ENCODE measurements around the gene AIFM3. TPM values are rescaled to one million over a fixed set of nuclear protein-coding genes. Genes with fewer than 3 reads are reported as not detected.

Gene AIFM3
- polyA plus RNA-seq, 4 donors = 5.1 to 9.4 (median 6.1) TPM

- DNase-seq = no peak
- no peaks in the 10 kb centered on the region for H3K9me3 ChIP-seq (ENCODE audit: control insufficient read depth in 2 of 2, insufficient read depth in 1 of 2, low read depth in 1 of 2, low read length in 1 of 2)
- no peak for FAIRE-seq
- 88 to 100% (median 93%) methylated on average over 1 of the region's 1 CpG for WGBS, 3 donors
- no peaks in the 10 kb centered on the region for H3K27me3 ChIP-seq (ENCODE audit: control insufficient read depth in 3 of 3, insufficient read depth in 3 of 3, low read length in 3 of 3)
- peaks cover 2 to 67% (median 9%) of the 10 kb centered on the region in 3 donors for H3K36me3 ChIP-seq (ENCODE audit: control insufficient read depth in 3 of 3, insufficient read depth in 2 of 3, low read depth in 1 of 3, low read length in 3 of 3)
- no peak overlapping the region for H3K27ac ChIP-seq (ENCODE audit: low read depth in 1 of 3, low read length in 2 of 3)
- no peak overlapping the region for H3K4me3 ChIP-seq (ENCODE audit: low read depth in 1 of 3, low read length in 3 of 3)
- H3K4me1 ChIP-seq (ENCODE audit: control insufficient read depth in 3 of 3, insufficient read depth in 2 of 3, low read depth in 1 of 3, low read length in 2 of 3) = peaks cover 0 to 9% (median 0%) of the 10 kb centered on the region in 3 donors
These were observed 19.3 kb downstream of the AIFM3 start for GRCh38 chr22:20986365-20986764.

- H3K36me3 ChIP-seq (ENCODE audit: control insufficient read depth in 3 of 3, insufficient read depth in 2 of 3, low read depth in 1 of 3, low read length in 3 of 3) = peaks cover 2 to 77% (median 11%) of the 10 kb centered on the region in 3 donors
- DNase-seq = no peak
- no peak for FAIRE-seq
- 93 to 96% (median 94%) methylated on average over 14 of the region's 14 CpGs for WGBS, 3 donors
- H3K4me3 ChIP-seq (ENCODE audit: low read depth in 1 of 3, low read length in 3 of 3) = no peak overlapping the region
- peaks cover 0 to 6% (median 0%) of the 10 kb centered on the region in 3 donors for H3K4me1 ChIP-seq (ENCODE audit: control insufficient read depth in 3 of 3, insufficient read depth in 2 of 3, low read depth in 1 of 3, low read length in 2 of 3)
- no peak overlapping the region for H3K27ac ChIP-seq (ENCODE audit: low read depth in 1 of 3, low read length in 2 of 3)
- H3K9me3 ChIP-seq (ENCODE audit: control insufficient read depth in 2 of 2, insufficient read depth in 1 of 2, low read depth in 1 of 2, low read length in 1 of 2) = no peaks in the 10 kb centered on the region
- H3K27me3 ChIP-seq (ENCODE audit: control insufficient read depth in 3 of 3, insufficient read depth in 3 of 3, low read length in 3 of 3) = no peaks in the 10 kb centered on the region
These were observed 20.3 kb downstream of the AIFM3 start for GRCh38 chr22:20987375-20987774.

- no peaks in the 10 kb centered on the region for H3K9me3 ChIP-seq (ENCODE audit: control insufficient read depth in 2 of 2, insufficient read depth in 1 of 2, low read depth in 1 of 2, low read length in 1 of 2)
- no peaks in the 10 kb centered on the region for H3K4me1 ChIP-seq (ENCODE audit: control insufficient read depth in 3 of 3, insufficient read depth in 2 of 3, low read depth in 1 of 3, low read length in 2 of 3)
- H3K36me3 ChIP-seq (ENCODE audit: control insufficient read depth in 3 of 3, insufficient read depth in 2 of 3, low read depth in 1 of 3, low read length in 3 of 3) = peaks cover 4 to 83% (median 12%) of the 10 kb centered on the region in 3 donors
- H3K27ac ChIP-seq (ENCODE audit: low read depth in 1 of 3, low read length in 2 of 3) = no peak overlapping the region
- no peak overlapping the region for H3K4me3 ChIP-seq (ENCODE audit: low read depth in 1 of 3, low read length in 3 of 3)
- DNase-seq = no peak
- 92 to 96% (median 92%) methylated on average over 16 of the region's 16 CpGs for WGBS, 3 donors
- no peak for FAIRE-seq
- no peaks in the 10 kb centered on the region for H3K27me3 ChIP-seq (ENCODE audit: control insufficient read depth in 3 of 3, insufficient read depth in 3 of 3, low read length in 3 of 3)
These were observed 21.7 kb downstream of the AIFM3 start for GRCh38 chr22:20988573-20989322.

- Histone ChIP-seq H3K27me3 (ENCODE audit: control insufficient read depth in 3 of 3, insufficient read depth in 3 of 3, low read length in 3 of 3) (no peaks in the 10 kb centered on the region), H3K9me3 (ENCODE audit: control insufficient read depth in 2 of 2, insufficient read depth in 1 of 2, low read depth in 1 of 2, low read length in 1 of 2) (no peaks in the 10 kb centered on the region), H3K27ac (ENCODE audit: low read depth in 1 of 3, low read length in 2 of 3) (no peak overlapping the region), H3K4me3 (ENCODE audit: low read depth in 1 of 3, low read length in 3 of 3) (no peak overlapping the region), H3K36me3 (ENCODE audit: control insufficient read depth in 3 of 3, insufficient read depth in 2 of 3, low read depth in 1 of 3, low read length in 3 of 3) (peaks cover 5 to 86% (median 12%) of the 10 kb centered on the region in 3 donors), H3K4me1 (ENCODE audit: control insufficient read depth in 3 of 3, insufficient read depth in 2 of 3, low read depth in 1 of 3, low read length in 2 of 3) (no peaks in the 10 kb centered on the region)
- DNase-seq = no peak
- FAIRE-seq = no peak
- WGBS, 3 donors = 59 to 78% (median 76%) methylated on average over 11 to 17 of the region's 17 CpGs
These were observed 22.5 kb downstream of the AIFM3 start for GRCh38 chr22:20989323-20990138.

GRCh38 chr22:20990184-20991180 lies 23.4 kb downstream of the AIFM3 start:
- Histone ChIP-seq H3K4me1 (ENCODE audit: control insufficient read depth in 3 of 3, insufficient read depth in 2 of 3, low read depth in 1 of 3, low read length in 2 of 3) (no peaks in the 10 kb centered on the region), H3K27me3 (ENCODE audit: control insufficient read depth in 3 of 3, insufficient read depth in 3 of 3, low read length in 3 of 3) (no peaks in the 10 kb centered on the region), H3K27ac (ENCODE audit: low read depth in 1 of 3, low read length in 2 of 3) (no peak overlapping the region), H3K9me3 (ENCODE audit: control insufficient read depth in 2 of 2, insufficient read depth in 1 of 2, low read depth in 1 of 2, low read length in 1 of 2) (no peaks in the 10 kb centered on the region), H3K36me3 (ENCODE audit: control insufficient read depth in 3 of 3, insufficient read depth in 2 of 3, low read depth in 1 of 3, low read length in 3 of 3) (peaks cover 5 to 89% (median 12%) of the 10 kb centered on the region in 3 donors), H3K4me3 (ENCODE audit: low read depth in 1 of 3, low read length in 3 of 3) (no peak overlapping the region)
- DNase-seq (no peak), FAIRE-seq (no peak)
- WGBS, 3 donors = 83 to 88% (median 85%) methylated on average over 21 of the region's 21 CpGs

GRCh38 chr22:20991252-20992055 lies 24.4 kb downstream of the AIFM3 start:
- no peak for DNase-seq
- peaks cover 5 to 93% (median 12%) of the 10 kb centered on the region in 3 donors for H3K36me3 ChIP-seq (ENCODE audit: control insufficient read depth in 3 of 3, insufficient read depth in 2 of 3, low read depth in 1 of 3, low read length in 3 of 3)
- WGBS, 3 donors = 93 to 95% (median 94%) methylated on average over 24 of the region's 24 CpGs

GRCh38 chr22:20992056-20992442 lies 25.0 kb downstream of the AIFM3 start:
- FAIRE-seq (no peak), DNase-seq (no peak)
- WGBS, 3 donors = 88 to 91% (median 88%) methylated on average over 7 of the region's 7 CpGs
- Histone ChIP-seq H3K4me1 (ENCODE audit: control insufficient read depth in 3 of 3, insufficient read depth in 2 of 3, low read depth in 1 of 3, low read length in 2 of 3) (no peaks in the 10 kb centered on the region), H3K4me3 (ENCODE audit: low read depth in 1 of 3, low read length in 3 of 3) (no peak overlapping the region), H3K27ac (ENCODE audit: low read depth in 1 of 3, low read length in 2 of 3) (no peak overlapping the region), H3K36me3 (ENCODE audit: control insufficient read depth in 3 of 3, insufficient read depth in 2 of 3, low read depth in 1 of 3, low read length in 3 of 3) (peaks cover 5 to 99% (median 12%) of the 10 kb centered on the region in 3 donors), H3K9me3 (ENCODE audit: control insufficient read depth in 2 of 2, insufficient read depth in 1 of 2, low read depth in 1 of 2, low read length in 1 of 2) (no peaks in the 10 kb centered on the region), H3K27me3 (ENCODE audit: control insufficient read depth in 3 of 3, insufficient read depth in 3 of 3, low read length in 3 of 3) (no peaks in the 10 kb centered on the region)

More at GRCh38 chr22:20991252-20992055, 24.4 kb downstream of the AIFM3 start:
- Histone ChIP-seq H3K4me3 (ENCODE audit: low read depth in 1 of 3, low read length in 3 of 3) (no peak overlapping the region), H3K27me3 (ENCODE audit: control insufficient read depth in 3 of 3, insufficient read depth in 3 of 3, low read length in 3 of 3) (no peaks in the 10 kb centered on the region), H3K4me1 (ENCODE audit: control insufficient read depth in 3 of 3, insufficient read depth in 2 of 3, low read depth in 1 of 3, low read length in 2 of 3) (no peaks in the 10 kb centered on the region), H3K27ac (ENCODE audit: low read depth in 1 of 3, low read length in 2 of 3) (no peak overlapping the region), H3K9me3 (ENCODE audit: control insufficient read depth in 2 of 2, insufficient read depth in 1 of 2, low read depth in 1 of 2, low read length in 1 of 2) (no peaks in the 10 kb centered on the region)
- FAIRE-seq = no peak

Data from small intestine (tissue), 7 donors.